HepG2 (cell line): ENCODE data around the gene UCKL1. TPM values are rescaled to one million over a fixed set of nuclear protein-coding genes. Genes with fewer than 3 reads are reported as not detected.

Experiments used
- GZF1 ChIP-seq: sonication (generic); formaldehyde crosslinking; IDR thresholded peaks from 2 replicates; pipeline ENCODE4 v1.5.1; 2020; ENCODE audit warnings: mild to moderate bottlenecking, missing genetic modification reagents
- IRF9 ChIP-seq: sonication (generic); formaldehyde crosslinking; IDR thresholded peaks from 2 replicates; pipeline ENCODE4 v1.8.0; 2022; ENCODE audit warnings: missing genetic modification reagents, mild to moderate bottlenecking, borderline replicate concordance
- ISL2 ChIP-seq: sonication (generic); formaldehyde crosslinking; IDR thresholded peaks from 2 replicates; pipeline ENCODE4 v1.5.0; 2020; ENCODE audit warnings: missing genetic modification reagents
- KAT2B ChIP-seq: fragments of 150-350 bp; IDR thresholded peaks from 2 replicates; pipeline ENCODE4 v1.6.1; 2014; ENCODE audit warnings: low read depth, low read length, borderline replicate concordance
- KDM4B ChIP-seq: sonication (generic); formaldehyde crosslinking; IDR thresholded peaks from 2 replicates; pipeline ENCODE4 v1.4.0; 2020; ENCODE audit warnings: missing genetic modification reagents
- KLF12 ChIP-seq: sonication (generic); formaldehyde crosslinking; IDR thresholded peaks from 2 replicates; pipeline ENCODE4 v1.4.0; 2020; ENCODE audit warnings: missing genetic modification reagents, borderline replicate concordance
- MXI1 ChIP-seq: IDR thresholded peaks from 3 replicates; pipeline ENCODE4 v1.6.1; 2012; ENCODE audit warnings: low read depth, low read length, inconsistent platforms, borderline replicate concordance
- PPARG ChIP-seq: conservative IDR thresholded peaks from 2 replicates; pipeline ENCODE4 v1.6.1; 2016; ENCODE audit warnings: missing biosample characterization, missing genetic modification reagents
- RFX3 ChIP-seq: IDR thresholded peaks from 2 replicates; pipeline ENCODE4 v1.6.1; 2016; ENCODE audit warnings: missing biosample characterization, missing genetic modification reagents
- RFX5 ChIP-seq: IDR thresholded peaks from 2 replicates; pipeline ENCODE4 v1.6.1; 2011; ENCODE audit warnings: low read depth, low read length, improper control_type of control experiment
- TEAD2 ChIP-seq: sonication (generic); formaldehyde crosslinking; IDR thresholded peaks from 2 replicates; pipeline ENCODE4 v1.9.0; 2021; ENCODE audit warnings: missing genetic modification reagents
- TSC22D2 ChIP-seq: sonication (generic); formaldehyde crosslinking; IDR thresholded peaks from 2 replicates; pipeline ENCODE4 v1.5.1; 2020; ENCODE audit warnings: missing genetic modification reagents, mild to moderate bottlenecking, borderline replicate concordance
- ZFX ChIP-seq: sonication (generic); formaldehyde crosslinking; IDR thresholded peaks from 2 replicates; pipeline ENCODE4 v1.4.0; 2020; ENCODE audit warnings: mild to moderate bottlenecking, low read depth, missing genetic modification reagents, moderate library complexity
- ZFYVE20 ChIP-seq: sonication (generic); formaldehyde crosslinking; IDR thresholded peaks from 2 replicates; pipeline ENCODE4 v1.8.0; 2023; ENCODE audit warnings: low read depth, mild to moderate bottlenecking, moderate library complexity, missing genetic modification reagents, borderline replicate concordance
- ZNF205 ChIP-seq: IDR thresholded peaks from 2 replicates; pipeline ENCODE4 v1.6.1; 2018; ENCODE audit warnings: missing biosample characterization, missing genetic modification reagents
- ZNF225 ChIP-seq: sonication (generic); formaldehyde crosslinking; IDR thresholded peaks from 2 replicates; pipeline ENCODE4 v1.4.0; 2020; ENCODE audit warnings: mild to moderate bottlenecking, missing genetic modification reagents
- ZNF513 ChIP-seq: sonication (generic); formaldehyde crosslinking; conservative IDR thresholded peaks from 2 replicates; pipeline ENCODE4 v1.5.0; 2020; ENCODE audit warnings: missing genetic modification reagents
- ZNF660 ChIP-seq: sonication (generic); formaldehyde crosslinking; IDR thresholded peaks from 2 replicates; pipeline ENCODE4 v1.5.1; 2020; ENCODE audit warnings: mild to moderate bottlenecking, low read depth, missing genetic modification reagents, borderline replicate concordance
- ZNF850 ChIP-seq: sonication (generic); formaldehyde crosslinking; conservative IDR thresholded peaks from 2 replicates; pipeline ENCODE4 v1.9.0; 2021; ENCODE audit warnings: mild to moderate bottlenecking, missing genetic modification reagents
- polyA plus RNA-seq, 8 experiments: library from polyadenylated mRNA; depleted of rRNA in 3 of 8; stranded (reverse) in 7 of 8; unstranded in 1 of 8; fragments of >200 nt; fragmentation: Illumina TruSeq in 4 of 8; extraction: Trizol in 4 of 8; gene quantifications; 2 replicates each; pipeline versions ENCODE4 v1.2.1 to v1.2.3, GENCODE V29; 2011 to 2016; ENCODE audit warnings: low read depth in 4 of 8, missing spikeins in 1 of 8, mixed read lengths in 1 of 8; ENCODE audit not compliant: insufficient read depth in 1 of 8
- total RNA-seq, 5 experiments: library from RNA; depleted of rRNA; stranded (reverse); fragments of >200 nt; fragmentation: Illumina TruSeq; extraction: Trizol; gene quantifications; 2 replicates each; pipeline ENCODE4 v1.2.3, GENCODE V29; 2016; ENCODE audit warnings: low read depth in 1 of 5
- TF ChIP-seq, protein P1 (sequence below): sonication (generic); formaldehyde crosslinking; IDR thresholded peaks from 2 replicates; pipeline ENCODE4 v1.4.0; 2020; ENCODE audit warnings: low read depth, missing genetic modification reagents
- TF ChIP-seq, protein P2 (sequence below), 2 experiments: sonication (generic) in 1 of 2; formaldehyde crosslinking in 1 of 2; IDR thresholded peaks; 2 replicates each; pipeline versions ENCODE4 v1.4.0 to v1.6.1; 2018 to 2020; ENCODE audit warnings: missing genetic modification reagents in 2 of 2, borderline replicate concordance in 1 of 2, low read depth in 1 of 2, mild to moderate bottlenecking in 1 of 2, missing biosample characterization in 1 of 2

The UCKL1 gene
- total and polyA plus RNA-seq, 2 of the 13 experiments (the other 11 are each of a cell fraction or from before 2014, with no cell fraction given), result 50.2 to 126 TPM

DNA sequence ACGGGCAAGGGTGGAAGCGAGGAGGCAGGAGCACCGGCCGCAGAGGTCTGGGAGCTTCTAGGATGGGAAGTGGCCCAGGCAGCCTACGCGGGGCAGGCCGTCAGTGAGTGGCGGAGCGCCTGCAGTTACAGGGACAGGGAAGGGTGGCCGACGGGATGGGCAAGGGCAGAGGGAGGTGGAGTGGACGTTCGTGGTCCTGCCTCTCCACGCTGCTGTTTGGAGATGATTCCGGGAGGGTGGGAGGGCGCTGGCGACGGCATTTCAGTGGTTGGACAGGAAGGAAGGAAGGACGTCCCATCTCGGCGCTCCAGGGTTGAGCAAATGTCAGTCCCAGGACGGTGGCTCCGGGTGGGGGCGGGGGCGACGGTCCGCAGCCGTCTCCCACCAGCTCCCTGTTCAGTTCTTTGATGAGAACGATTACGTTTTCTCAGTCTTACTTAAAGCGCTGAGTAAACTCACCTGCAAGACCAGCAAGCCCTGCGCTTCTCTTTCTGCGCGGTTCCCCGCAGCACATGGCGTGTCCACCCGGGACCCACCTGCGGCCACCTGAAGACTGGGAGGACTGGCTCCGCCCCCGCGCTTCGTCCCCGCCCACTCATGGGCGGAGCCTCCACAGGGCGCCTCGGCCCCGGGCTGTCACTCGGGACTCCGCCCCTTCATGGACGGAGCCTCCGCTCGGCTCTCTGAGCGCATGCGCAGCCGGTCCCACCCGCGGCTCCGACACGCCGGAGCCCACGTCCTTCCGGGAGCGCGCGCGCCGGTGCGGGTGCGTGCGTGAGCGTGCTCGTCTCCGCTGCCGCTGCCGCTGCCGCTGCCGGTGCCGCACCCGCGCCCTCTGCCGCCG is 61.6 kb downstream of the UCKL1 start, which contains the start of gene DNAJC5 (continued):
- TF ChIP-seq, protein P1, sequence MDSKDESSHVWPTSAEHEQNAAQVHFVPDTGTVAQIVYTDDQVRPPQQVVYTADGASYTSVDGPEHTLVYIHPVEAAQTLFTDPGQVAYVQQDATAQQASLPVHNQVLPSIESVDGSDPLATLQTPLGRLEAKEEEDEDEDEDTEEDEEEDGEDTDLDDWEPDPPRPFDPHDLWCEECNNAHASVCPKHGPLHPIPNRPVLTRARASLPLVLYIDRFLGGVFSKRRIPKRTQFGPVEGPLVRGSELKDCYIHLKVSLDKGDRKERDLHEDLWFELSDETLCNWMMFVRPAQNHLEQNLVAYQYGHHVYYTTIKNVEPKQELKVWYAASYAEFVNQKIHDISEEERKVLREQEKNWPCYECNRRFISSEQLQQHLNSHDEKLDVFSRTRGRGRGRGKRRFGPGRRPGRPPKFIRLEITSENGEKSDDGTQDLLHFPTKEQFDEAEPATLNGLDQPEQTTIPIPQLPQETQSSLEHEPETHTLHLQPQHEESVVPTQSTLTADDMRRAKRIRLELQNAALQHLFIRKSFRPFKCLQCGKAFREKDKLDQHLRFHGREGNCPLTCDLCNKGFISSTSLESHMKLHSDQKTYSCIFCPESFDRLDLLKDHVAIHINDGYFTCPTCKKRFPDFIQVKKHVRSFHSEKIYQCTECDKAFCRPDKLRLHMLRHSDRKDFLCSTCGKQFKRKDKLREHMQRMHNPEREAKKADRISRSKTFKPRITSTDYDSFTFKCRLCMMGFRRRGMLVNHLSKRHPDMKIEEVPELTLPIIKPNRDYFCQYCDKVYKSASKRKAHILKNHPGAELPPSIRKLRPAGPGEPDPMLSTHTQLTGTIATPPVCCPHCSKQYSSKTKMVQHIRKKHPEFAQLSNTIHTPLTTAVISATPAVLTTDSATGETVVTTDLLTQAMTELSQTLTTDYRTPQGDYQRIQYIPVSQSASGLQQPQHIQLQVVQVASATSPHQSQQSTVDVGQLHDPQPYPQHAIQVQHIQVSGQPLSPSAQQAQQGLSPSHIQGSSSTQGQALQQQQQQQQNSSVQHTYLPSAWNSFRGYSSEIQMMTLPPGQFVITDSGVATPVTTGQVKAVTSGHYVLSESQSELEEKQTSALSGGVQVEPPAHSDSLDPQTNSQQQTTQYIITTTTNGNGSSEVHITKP (CRISPR knock-in tag), result peak; percentile 96
- TF ChIP-seq GZF1 (no peak), ZNF513 (CRISPR knock-in tag) (no peak), RFX5 (0 out of 2 replicates have a peak, but pooled peaks have one; percentile 30), KAT2B (no peak), ISL2 (CRISPR knock-in tag) (peak; percentile 38), KLF12 (peak; percentile 45), MXI1 (peak; percentile 97), ZNF225 (0 out of 2 replicates have a peak, but pooled peaks have one; percentile 22), ZNF205 (CRISPR knock-in tag) (peak; percentile 68; the same call in 1 of the 2 replicates), KDM4B (CRISPR knock-in tag) (peak; percentile 55; the same call in 1 of the 2 replicates), ZFX (CRISPR knock-in tag) (peak; percentile 21), IRF9 (CRISPR knock-in tag) (peak; percentile 81; the same call in 1 of the 2 replicates), TEAD2 (CRISPR knock-in tag) (no peak), ZNF850 (CRISPR knock-in tag) (no peak), ZNF660 (CRISPR knock-in tag) (no peak; the same call in 1 of the 2 replicates), ZFYVE20 (no peak), TSC22D2 (CRISPR knock-in tag) (peak; percentile 62; the same call in 1 of the 2 replicates), PPARG (CRISPR knock-in tag) (no peak; the same call in 1 of the 2 replicates), RFX3 (CRISPR knock-in tag) (no peak)
- TF ChIP-seq, protein P2, sequence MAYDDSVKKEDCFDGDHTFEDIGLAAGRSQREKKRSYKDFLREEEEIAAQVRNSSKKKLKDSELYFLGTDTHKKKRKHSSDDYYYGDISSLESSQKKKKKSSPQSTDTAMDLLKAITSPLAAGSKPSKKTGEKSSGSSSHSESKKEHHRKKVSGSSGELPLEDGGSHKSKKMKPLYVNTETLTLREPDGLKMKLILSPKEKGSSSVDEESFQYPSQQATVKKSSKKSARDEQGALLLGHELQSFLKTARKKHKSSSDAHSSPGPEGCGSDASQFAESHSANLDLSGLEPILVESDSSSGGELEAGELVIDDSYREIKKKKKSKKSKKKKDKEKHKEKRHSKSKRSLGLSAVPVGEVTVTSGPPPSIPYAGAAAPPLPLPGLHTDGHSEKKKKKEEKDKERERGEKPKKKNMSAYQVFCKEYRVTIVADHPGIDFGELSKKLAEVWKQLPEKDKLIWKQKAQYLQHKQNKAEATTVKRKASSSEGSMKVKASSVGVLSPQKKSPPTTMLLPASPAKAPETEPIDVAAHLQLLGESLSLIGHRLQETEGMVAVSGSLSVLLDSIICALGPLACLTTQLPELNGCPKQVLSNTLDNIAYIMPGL (CRISPR knock-in tag; IDR thresholded peaks at IDR 0.05; ENCODE audit: borderline replicate concordance in 1 of 2, low read depth in 1 of 2), result peak; percentile 51 to 72; a peak in 3 of 4 replicates
